Measurements from ENCODE around the gene CFAP58. TPM values are rescaled to one million over a fixed set of nuclear protein-coding genes. Genes with fewer than 3 reads are reported as not detected.

The CFAP58 gene
- total RNA-seq, 5 donors from 2014 or later (not counting 1 experiment from before 2014, with no cell fraction given), result not detected

- Histone ChIP-seq H3K27ac (ENCODE audit: low read length) (no peak overlapping the region), H3K4me3 (ENCODE audit: control insufficient read depth in 1 of 2, extremely low read depth in 1 of 2, low read length in 1 of 2) (no peak overlapping the region), H3K9me3 (no peaks in the 10 kb centered on the region), H3K4me1 (ENCODE audit: control insufficient read depth in 1 of 2, extremely low read depth in 1 of 2, insufficient read depth in 2 of 2, low read length in 2 of 2) (peaks cover 20 to 35% of the 10 kb centered on the region in 2 experiments), H3K27me3 (replicated peaks in 1 of 2; ENCODE audit: control insufficient read depth in 2 of 2, extremely low read depth in 1 of 2, insufficient read depth in 2 of 2, low read length in 1 of 2) (no peaks in the 10 kb centered on the region), H3K36me3 (ENCODE audit: control insufficient read depth in 2 of 2, extremely low read depth in 1 of 2, insufficient read depth in 1 of 2, low read length in 1 of 2) (no peaks in the 10 kb centered on the region)
- ChIA-PET POLR2A (interaction anchor here in 1 of 2 donors (1.0 kb wide), 1 partner anchor 11 kb away, joined by 4 read pairs; the partner anchor contains the start of gene ITPRIP), CTCF (interaction anchor here (0.7 to 6.0 kb wide), 16 partner anchors 8 to 128 kb away, joined by 3 to 167 read pairs (median 4); partner anchors contain the start of genes GSTO1 (in 1 of the 2) and ITPRIP (in 1 of the 2))
- DNase-seq (no peak), ATAC-seq (replicated peaks in 1 of 4) (no peak)
- Mint-ChIP-seq H3K4me1 (peaks cover 13 to 22% (median 14%) of the 10 kb centered on the region in 3 donors), H3K27ac (no peak overlapping the region), H3K27me3 (no peaks in the 10 kb centered on the region), H3K4me3 (no peak overlapping the region), H3K36me3 (no peaks in the 10 kb centered on the region), H3K9me3 (peaks cover 3 to 8% (median 4%) of the 10 kb centered on the region in 3 donors)
- no CpG with 5 or more reads among the region's 5 CpGs for WGBS (ENCODE audit: insufficient coverage)
Observed at GRCh38 chr10:104349623-104350126, 4.0 kb upstream of the CFAP58 start.

GRCh38 chr10:104350127-104350635 is 3.5 kb upstream of the CFAP58 start:
- Histone ChIP-seq H3K27me3 (replicated peaks in 1 of 2; ENCODE audit: control insufficient read depth in 2 of 2, extremely low read depth in 1 of 2, insufficient read depth in 2 of 2, low read length in 1 of 2) (no peaks in the 10 kb centered on the region), H3K27ac (ENCODE audit: low read length) (no peak overlapping the region), H3K36me3 (ENCODE audit: control insufficient read depth in 2 of 2, extremely low read depth in 1 of 2, insufficient read depth in 1 of 2, low read length in 1 of 2) (no peaks in the 10 kb centered on the region), H3K4me1 (ENCODE audit: control insufficient read depth in 1 of 2, extremely low read depth in 1 of 2, insufficient read depth in 2 of 2, low read length in 2 of 2) (peaks cover 20 to 35% of the 10 kb centered on the region in 2 experiments), H3K4me3 (ENCODE audit: control insufficient read depth in 1 of 2, extremely low read depth in 1 of 2, low read length in 1 of 2) (no peak overlapping the region), H3K9me3 (no peaks in the 10 kb centered on the region)
- peak in 9 of 35 experiments; percentile 26 to 82 (median 38) for DNase-seq
- ChIA-PET CTCF (interaction anchor here (0.7 to 6.0 kb wide), 24 partner anchors 9 to 128 kb away, joined by 3 to 167 read pairs (median 6); partner anchors contain the start of genes GSTO1 (in 1 of the 2) and ITPRIP (in 1 of the 2)), POLR2A (interaction anchor here in 1 of 2 donors (1.0 kb wide), 1 partner anchor 12 kb away, joined by 4 read pairs; the partner anchor contains the start of gene ITPRIP)
- peak; percentile 62 to 66 (median 62) for ATAC-seq (replicated peaks in 1 of 4)
- Mint-ChIP-seq H3K4me1 (peaks cover 11 to 22% (median 14%) of the 10 kb centered on the region in 3 donors), H3K4me3 (no peak overlapping the region), H3K9me3 (peaks cover 3 to 8% (median 4%) of the 10 kb centered on the region in 3 donors), H3K27me3 (no peaks in the 10 kb centered on the region), H3K27ac (no peak overlapping the region), H3K36me3 (no peaks in the 10 kb centered on the region)
- 50% methylated on average over 2 of the region's 6 CpGs for whole genome bisulfite sequencing (ENCODE audit: insufficient coverage)

GRCh38 chr10:104351061-104351702 is 2.5 kb upstream of the CFAP58 start:
- Mint-ChIP-seq H3K4me3 (peak overlapping the region in 1 of 3 donors; percentile 15), H3K27ac (peak overlapping the region; percentile 61 to 72), H3K9me3 (no peaks in the 10 kb centered on the region), H3K4me1 (peaks cover 1 to 14% (median 7%) of the 10 kb centered on the region in 3 donors), H3K36me3 (no peaks in the 10 kb centered on the region), H3K27me3 (no peaks in the 10 kb centered on the region)
- WGBS (ENCODE audit: insufficient coverage), result 75% methylated on average over 1 of the region's 2 CpGs
- no peak overlapping the region for H3K4me3 ChIP-seq (ENCODE audit: control insufficient read depth in 1 of 2, extremely low read depth in 1 of 2, low read length in 1 of 2)
- ATAC-seq (replicated peaks in 1 of 4) (no peak), DNase-seq (peak in 1 of 35 experiments; percentile 16)
- ChIA-PET POLR2A (interaction anchor here (0.5 to 1.9 kb wide), 4 partner anchors 13 to 259 kb away, joined by 3 to 12 read pairs (median 4); partner anchors contain the start of gene ITPRIP (in 1 of the 2)), CTCF (interaction anchor here (0.8 to 6.0 kb wide), 25 partner anchors 10 to 96 kb away, joined by 3 to 167 read pairs (median 7); partner anchors contain the start of genes GSTO1 (in 1 of the 2) and ITPRIP (in 1 of the 2))
- H3K4me1 ChIP-seq (ENCODE audit: control insufficient read depth in 1 of 2, extremely low read depth in 1 of 2, insufficient read depth in 2 of 2, low read length in 2 of 2), result peaks cover 16 to 31% of the 10 kb centered on the region in 2 experiments
- H3K36me3 ChIP-seq (ENCODE audit: control insufficient read depth in 2 of 2, extremely low read depth in 1 of 2, insufficient read depth in 1 of 2, low read length in 1 of 2), result no peaks in the 10 kb centered on the region
- H3K27ac ChIP-seq (ENCODE audit: low read length), result peak overlapping the region; percentile 42
- no peaks in the 10 kb centered on the region for H3K27me3 ChIP-seq (replicated peaks in 1 of 2; ENCODE audit: control insufficient read depth in 2 of 2, extremely low read depth in 1 of 2, insufficient read depth in 2 of 2, low read length in 1 of 2)
- H3K9me3 ChIP-seq, result no peaks in the 10 kb centered on the region

- DNase-seq, result peak in 1 of 35 experiments; percentile 11
- peak overlapping the region; percentile 59 to 70 for H3K27ac Mint-ChIP-seq
- Histone ChIP-seq H3K4me3 (ENCODE audit: control insufficient read depth in 1 of 2, extremely low read depth in 1 of 2, low read length in 1 of 2) (peak overlapping the region in 1 of 2 donors; percentile 20), H3K4me1 (ENCODE audit: control insufficient read depth in 1 of 2, extremely low read depth in 1 of 2, insufficient read depth in 2 of 2, low read length in 2 of 2) (peaks cover 14 to 27% of the 10 kb centered on the region in 2 experiments), H3K9me3 (no peaks in the 10 kb centered on the region), H3K36me3 (ENCODE audit: control insufficient read depth in 2 of 2, extremely low read depth in 1 of 2, insufficient read depth in 1 of 2, low read length in 1 of 2) (no peaks in the 10 kb centered on the region), H3K27ac (ENCODE audit: low read length) (peak overlapping the region; percentile 42), H3K27me3 (replicated peaks in 1 of 2; ENCODE audit: control insufficient read depth in 2 of 2, extremely low read depth in 1 of 2, insufficient read depth in 2 of 2, low read length in 1 of 2) (no peaks in the 10 kb centered on the region)
- no peaks in the 10 kb centered on the region for H3K27me3 Mint-ChIP-seq
- peaks cover 0 to 11% (median 3%) of the 10 kb centered on the region in 3 donors for H3K4me1 Mint-ChIP-seq
- CTCF ChIA-PET, result interaction anchor here (0.6 to 6.0 kb wide), 20 partner anchors 11 to 231 kb away, joined by 3 to 167 read pairs (median 8); partner anchors contain the start of genes ITPRIP (in 1 of the 2) and SFR1 (in 1 of the 2)
- POLR2A ChIA-PET, result interaction anchor here (0.5 to 1.9 kb wide), 7 partner anchors 8 to 260 kb away, joined by 3 to 15 read pairs (median 3); partner anchors contain the start of gene ITPRIP (in 1 of the 2)
- H3K36me3 Mint-ChIP-seq, result no peaks in the 10 kb centered on the region
- no peak for ATAC-seq (replicated peaks in 1 of 4)
- no CpG with 5 or more reads among the region's 1 CpG for WGBS (ENCODE audit: insufficient coverage)
- H3K4me3 Mint-ChIP-seq, result peak overlapping the region in 2 of 3 donors; percentile 19 to 47
- H3K9me3 Mint-ChIP-seq, result no peaks in the 10 kb centered on the region
Observed at GRCh38 chr10:104351919-104352318, 1.7 kb upstream of the CFAP58 start.

GRCh38 chr10:104359811-104360210 is 6.2 kb downstream of the CFAP58 start:
- DNase-seq, result no peak
- Mint-ChIP-seq H3K27ac (no peak overlapping the region), H3K4me3 (no peak overlapping the region), H3K27me3 (peaks cover 2 to 17% of the 10 kb centered on the region in 2 donors), H3K36me3 (peaks cover 2% of the 10 kb centered on the region), H3K9me3 (no peaks in the 10 kb centered on the region), H3K4me1 (no peaks in the 10 kb centered on the region)
- WGBS (ENCODE audit: insufficient coverage), result no CpG with 5 or more reads among the region's 2 CpGs
- Histone ChIP-seq H3K27ac (ENCODE audit: low read length) (no peak overlapping the region), H3K4me3 (ENCODE audit: control insufficient read depth in 1 of 2, extremely low read depth in 1 of 2, low read length in 1 of 2) (no peak overlapping the region), H3K4me1 (ENCODE audit: control insufficient read depth in 1 of 2, extremely low read depth in 1 of 2, insufficient read depth in 2 of 2, low read length in 2 of 2) (no peaks in the 10 kb centered on the region), H3K9me3 (no peaks in the 10 kb centered on the region), H3K36me3 (ENCODE audit: control insufficient read depth in 2 of 2, extremely low read depth in 1 of 2, insufficient read depth in 1 of 2, low read length in 1 of 2) (no peaks in the 10 kb centered on the region), H3K27me3 (replicated peaks in 1 of 2; ENCODE audit: control insufficient read depth in 2 of 2, extremely low read depth in 1 of 2, insufficient read depth in 2 of 2, low read length in 1 of 2) (no peaks in the 10 kb centered on the region)
- POLR2A ChIA-PET, result no interaction called here
- ATAC-seq (replicated peaks in 1 of 4), result no peak
- CTCF ChIA-PET, result interaction anchor here in 1 of 2 donors (0.7 kb wide), 1 partner anchor 352 kb away, joined by 3 read pairs; no protein-coding TSS in a partner anchor

GRCh38 chr10:104367904-104368303 is 14.3 kb downstream of the CFAP58 start:
- no peaks in the 10 kb centered on the region for H3K9me3 ChIP-seq
- no peaks in the 10 kb centered on the region for H3K9me3 Mint-ChIP-seq
- H3K4me1 ChIP-seq (ENCODE audit: control insufficient read depth in 1 of 2, extremely low read depth in 1 of 2, insufficient read depth in 2 of 2, low read length in 2 of 2), result no peaks in the 10 kb centered on the region
- H3K27ac Mint-ChIP-seq, result no peak overlapping the region
- no peak for DNase-seq
- no peak overlapping the region for H3K27ac ChIP-seq (ENCODE audit: low read length)
- H3K27me3 ChIP-seq (replicated peaks in 1 of 2; ENCODE audit: control insufficient read depth in 2 of 2, extremely low read depth in 1 of 2, insufficient read depth in 2 of 2, low read length in 1 of 2), result peaks cover 2 to 8% of the 10 kb centered on the region in 2 experiments
- no peak overlapping the region for H3K4me3 Mint-ChIP-seq
- no peak overlapping the region for H3K4me3 ChIP-seq (ENCODE audit: control insufficient read depth in 1 of 2, extremely low read depth in 1 of 2, low read length in 1 of 2)
- POLR2A ChIA-PET, result interaction anchor here in 1 of 2 donors (0.7 kb wide), 1 partner anchor 89 kb away, joined by 4 read pairs; no protein-coding TSS in a partner anchor
- H3K4me1 Mint-ChIP-seq, result no peaks in the 10 kb centered on the region
- H3K27me3 Mint-ChIP-seq, result peaks cover 19 to 39% of the 10 kb centered on the region in 2 donors
- no peaks in the 10 kb centered on the region for H3K36me3 ChIP-seq (ENCODE audit: control insufficient read depth in 2 of 2, extremely low read depth in 1 of 2, insufficient read depth in 1 of 2, low read length in 1 of 2)
- WGBS (ENCODE audit: insufficient coverage), result 73% methylated on average over 3 of the region's 8 CpGs
- H3K36me3 Mint-ChIP-seq, result peaks cover under 1% of the 10 kb centered on the region
- ATAC-seq (replicated peaks in 1 of 4), result no peak
- CTCF ChIA-PET, result no interaction called here

Data from T-cell (primary cell).